Measurements from ENCODE around the gene BPTF.
"Not testable (repeated sequence)": the region's sequence is repeated elsewhere in the genome, so short reads cannot be mapped to it uniquely, and the experiment has no call there.

Gene BPTF

GRCh38 chr17:67902511-67903231 is 77.4 kb downstream of the BPTF start:
- no peak for DNase-seq

GRCh38 chr17:67905298-67905697 is 80.0 kb downstream of the BPTF start:
- DNase-seq, result not testable (repeated sequence)

- DNase-seq, result peak; percentile 13
These were observed 85.0 kb downstream of the BPTF start for GRCh38 chr17:67910117-67910803.

GRCh38 chr17:67911059-67911782 is 85.9 kb downstream of the BPTF start:
- DNase-seq, result no peak

GRCh38 chr17:67912088-67912487 is 86.8 kb downstream of the BPTF start:
- DNase-seq, result no peak

GRCh38 chr17:67912656-67913055 is 87.4 kb downstream of the BPTF start:
- peak; percentile 37 for DNase-seq

GRCh38 chr17:67920212-67920611 is 94.9 kb downstream of the BPTF start:
- DNase-seq, result no peak

- no peak for DNase-seq
These were observed 97.2 kb downstream of the BPTF start for GRCh38 chr17:67922503-67922902.

GRCh38 chr17:67928842-67929241 is 103.5 kb downstream of the BPTF start:
- not testable (repeated sequence) for DNase-seq

GRCh38 chr17:67931227-67931626 is 105.9 kb downstream of the BPTF start:
- no peak for DNase-seq

GRCh38 chr17:67942810-67943209 is 117.5 kb downstream of the BPTF start:
- peak; percentile 45 for DNase-seq

- no peak for DNase-seq
These were observed 118.7 kb downstream of the BPTF start for GRCh38 chr17:67944035-67944434.

- DNase-seq, result no peak
These were observed 121.2 kb downstream of the BPTF start for GRCh38 chr17:67946513-67946912.

- no peak for DNase-seq
These were observed 122.1 kb downstream of the BPTF start for GRCh38 chr17:67947325-67947813.

GRCh38 chr17:67950945-67951344 is 125.6 kb downstream of the BPTF start:
- DNase-seq, result no peak

- DNase-seq, result no peak
These were observed 134.2 kb downstream of the BPTF start for GRCh38 chr17:67959510-67959909.

- not testable (repeated sequence) for DNase-seq
These were observed 135.0 kb downstream of the BPTF start for GRCh38 chr17:67960276-67960675.

- not testable (repeated sequence) for DNase-seq
These were observed 136.9 kb downstream of the BPTF start for GRCh38 chr17:67962156-67962555.

- peak; percentile 87 for DNase-seq
These were observed 137.9 kb downstream of the BPTF start for GRCh38 chr17:67963145-67963572.

- no peak for DNase-seq
These were observed 145.5 kb downstream of the BPTF start for GRCh38 chr17:67970783-67971182.

GRCh38 chr17:67974185-67974584 is 148.9 kb downstream of the BPTF start:
- no peak for DNase-seq

- no peak for DNase-seq
These were observed 149.3 kb downstream of the BPTF start for GRCh38 chr17:67974598-67975066.

- not testable (repeated sequence) for DNase-seq
These were observed 151.0 kb downstream of the BPTF start for GRCh38 chr17:67976306-67976705.

Data from hematopoietic multipotent progenitor cell treated with erythropoietin and hydrocortisone succinate and interleukin-3 and kit ligand, for 4 days (in vitro differentiated cells).